HG03460 (cell line): Measurements from ENCODE around the gene MAST4.

Experiments used
- ATAC-seq: cut with Tn5 transposase; IDR thresholded peaks from one replicate; pipeline ENCODE4 v1.9.1; 2021; ENCODE audit not compliant: unreplicated experiment

MAST4 gene

GRCh38 chr5:66947458-66947857 is 351.3 kb downstream of the MAST4 start:
- ATAC-seq = no peak

DNA sequence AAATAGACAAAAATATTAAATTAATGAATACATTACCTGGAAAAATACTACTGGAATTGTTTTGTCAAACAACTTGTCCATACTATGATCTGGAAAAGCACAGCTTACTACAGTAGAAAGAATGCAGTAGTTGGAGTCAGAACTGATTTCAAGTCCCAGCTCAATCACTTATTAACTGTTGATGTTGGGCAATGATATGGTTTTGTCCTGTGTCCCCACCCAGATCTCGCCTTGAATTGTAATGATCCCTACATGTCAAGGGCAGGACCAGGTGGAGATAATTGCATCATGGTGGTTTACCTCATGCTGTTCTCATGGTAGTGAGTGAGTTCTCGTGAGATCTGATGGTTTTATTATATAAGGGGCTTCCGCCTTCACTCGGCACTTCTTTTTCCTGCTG is 352.9 kb downstream of the MAST4 start:
- no peak for ATAC-seq

DNA sequence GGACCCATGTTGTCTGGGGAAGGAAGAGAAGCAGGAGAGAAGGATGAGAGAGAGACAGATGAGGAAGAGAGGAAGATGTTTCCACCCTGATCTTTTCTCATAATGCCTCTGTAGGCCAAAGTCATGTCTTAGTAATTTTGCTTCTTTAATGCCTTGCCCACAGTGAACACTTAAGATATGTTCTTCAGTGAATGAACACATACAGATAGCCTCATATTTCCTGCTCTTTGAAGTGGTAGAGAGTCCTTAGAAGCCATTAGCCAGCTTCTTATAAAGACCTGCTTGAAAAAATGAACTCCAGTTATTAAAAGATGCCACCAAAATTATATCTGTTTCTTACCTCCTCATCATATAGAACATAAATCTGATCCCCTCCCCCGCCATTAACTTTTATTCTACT is 356.0 kb downstream of the MAST4 start:
- no peak for ATAC-seq

DNA sequence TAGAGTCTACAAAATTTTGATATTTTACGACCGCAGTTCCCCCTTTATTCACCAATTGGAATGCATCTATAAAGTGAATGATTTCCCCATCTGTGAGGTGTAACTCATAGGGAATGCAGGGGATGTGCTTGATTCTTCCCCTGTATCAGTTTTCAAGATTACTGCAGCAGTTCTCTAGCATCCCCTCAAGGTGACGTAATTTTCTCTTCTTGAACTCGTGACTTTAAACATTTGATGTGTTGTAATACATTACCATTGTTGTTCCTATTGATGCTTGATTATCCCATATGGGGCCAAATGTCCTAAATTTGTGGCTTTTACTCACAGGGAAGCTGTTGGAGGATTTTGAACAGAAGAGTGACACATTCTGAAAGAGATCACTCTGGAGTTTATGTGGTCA is 360.2 kb downstream of the MAST4 start:
- no peak for ATAC-seq

DNA sequence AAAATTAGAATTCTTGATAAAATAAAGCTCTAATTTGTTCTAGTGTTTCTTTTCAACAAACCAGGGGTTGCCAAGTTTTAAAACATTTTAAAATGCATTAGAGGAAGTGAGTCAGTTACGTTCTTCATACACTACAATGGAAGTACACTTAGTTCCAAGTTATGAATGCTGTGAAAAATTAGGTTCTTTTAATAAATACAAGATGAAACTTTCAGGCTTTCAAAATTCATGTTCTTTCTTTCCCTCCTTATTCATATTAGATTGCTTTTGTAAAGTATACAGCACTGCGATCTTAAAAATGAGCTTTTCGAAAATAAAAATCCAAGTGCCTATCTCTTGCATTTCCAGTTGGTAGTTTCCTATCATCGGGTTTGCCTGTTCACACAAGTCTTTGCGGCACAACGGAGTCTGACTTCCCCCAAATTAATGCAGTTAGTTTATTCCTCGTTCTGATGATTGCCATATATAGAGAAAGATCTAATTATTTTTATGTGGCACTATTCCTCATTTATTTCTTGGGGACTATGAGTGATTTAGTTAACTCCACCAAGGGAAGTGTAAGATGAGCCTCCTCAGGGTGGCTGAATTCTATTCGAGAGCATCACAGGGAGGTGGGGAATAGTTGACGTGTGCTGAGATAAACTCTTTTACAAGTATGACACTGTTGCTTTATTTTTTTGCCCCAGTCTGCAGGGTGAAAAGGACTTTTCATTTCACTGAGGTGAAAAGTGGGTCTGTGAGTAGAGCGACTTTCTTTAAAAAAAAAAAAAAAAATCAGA is 362.2 kb downstream of the MAST4 start:
- ATAC-seq = no peak

DNA sequence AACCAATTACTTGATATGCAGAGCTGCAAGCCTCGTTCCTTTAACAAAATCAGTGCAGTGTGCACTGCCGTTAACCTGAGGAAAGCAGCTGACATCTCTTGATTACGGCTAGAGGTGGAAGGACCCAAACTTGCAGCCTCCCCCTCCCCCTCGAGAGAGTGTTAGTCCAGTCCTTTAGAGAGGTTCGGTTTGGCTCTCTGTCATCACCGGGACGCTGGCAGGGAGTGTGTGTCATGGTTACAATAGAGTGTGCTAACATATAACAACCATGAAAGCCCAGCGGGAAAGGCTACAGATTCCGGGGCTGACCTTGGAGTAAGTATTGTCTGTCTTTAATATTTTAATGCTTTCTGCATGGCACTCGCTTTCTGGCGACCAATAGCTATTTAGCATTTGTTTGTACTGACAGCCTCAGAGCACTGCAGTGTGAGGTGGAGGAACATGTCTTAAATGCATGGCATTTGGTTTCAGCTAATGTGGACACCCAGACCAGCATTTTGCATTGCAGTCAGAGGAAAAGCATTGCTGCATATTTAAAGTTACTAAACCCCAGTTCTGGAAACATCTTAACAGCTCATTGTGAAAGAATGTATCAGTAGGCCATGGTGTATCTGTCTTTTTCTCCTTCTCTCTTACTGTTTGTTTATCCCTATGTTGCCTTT is 362.9 kb downstream of the MAST4 start:
- ATAC-seq = no peak

- no peak for ATAC-seq
Observed at GRCh38 chr5:66959653-66960052, 363.5 kb downstream of the MAST4 start.

DNA sequence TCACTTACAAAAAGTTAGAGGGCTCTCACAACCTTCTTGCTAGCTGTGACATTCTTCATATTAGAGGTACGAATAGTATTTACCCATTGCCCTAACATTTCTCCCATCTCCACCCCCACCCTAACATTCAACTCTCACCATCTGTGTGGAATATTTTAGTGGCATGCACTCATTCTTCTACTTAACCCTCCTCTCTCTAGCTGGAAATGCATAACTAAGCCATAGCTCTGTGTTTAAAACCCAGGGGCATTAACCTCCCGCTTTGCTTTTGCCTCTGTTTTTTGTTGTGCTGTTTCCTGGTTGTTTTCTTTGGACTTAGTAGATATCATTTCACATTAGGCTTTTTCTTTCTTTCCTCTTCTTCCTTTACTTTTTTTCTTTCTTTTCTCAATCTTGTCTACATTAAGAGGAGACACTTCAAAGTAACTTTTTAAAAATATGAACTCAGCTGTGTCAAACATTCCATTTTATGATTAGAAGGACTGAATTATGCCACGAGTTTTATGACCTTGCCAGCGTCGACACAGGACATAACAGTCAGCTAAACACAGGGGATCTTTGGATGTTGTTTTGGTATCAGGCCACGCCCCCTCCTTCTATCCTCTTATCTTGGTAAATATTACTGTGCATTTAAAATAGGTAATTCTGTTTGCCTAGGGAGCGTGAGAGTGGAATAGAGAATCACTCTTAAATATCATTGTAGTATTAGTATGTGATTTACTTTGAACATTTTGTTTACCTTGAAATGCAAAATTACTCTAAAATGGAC is 364.4 kb downstream of the MAST4 start:
- no peak for ATAC-seq

GRCh38 chr5:66963559-66963971 is 367.4 kb downstream of the MAST4 start:
- ATAC-seq = no peak

- ATAC-seq = no peak
Observed at GRCh38 chr5:66966439-66966838, 370.2 kb downstream of the MAST4 start.

- ATAC-seq = no peak
Observed at GRCh38 chr5:66967102-66967501, 370.9 kb downstream of the MAST4 start.

- no peak for ATAC-seq
Observed at GRCh38 chr5:66967826-66968262, 371.7 kb downstream of the MAST4 start.

- no peak for ATAC-seq
Observed at GRCh38 chr5:66969484-66969883, 373.3 kb downstream of the MAST4 start.

GRCh38 chr5:66969963-66970362 is 373.8 kb downstream of the MAST4 start:
- ATAC-seq = no peak

- no peak for ATAC-seq
Observed at GRCh38 chr5:66972004-66972403, 375.8 kb downstream of the MAST4 start.

DNA sequence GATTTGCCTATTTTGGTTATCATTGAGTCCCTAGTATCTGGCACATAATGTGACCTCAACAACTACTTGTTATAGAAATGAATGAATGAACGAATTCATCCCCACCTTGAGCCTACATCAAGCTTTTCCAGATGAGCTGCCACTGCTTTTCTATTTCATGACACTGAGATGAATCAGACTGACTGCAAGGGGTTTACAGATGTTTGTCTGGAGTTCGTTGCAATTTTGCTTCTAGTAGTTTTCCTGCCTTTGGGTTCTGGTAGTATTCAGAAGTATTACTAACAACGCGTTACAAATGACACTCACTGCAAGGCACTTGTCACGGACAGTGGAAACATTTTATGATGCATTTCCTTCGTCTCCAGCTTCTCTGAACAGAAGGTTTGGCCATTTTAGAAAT is 378.1 kb downstream of the MAST4 start:
- no peak for ATAC-seq

DNA sequence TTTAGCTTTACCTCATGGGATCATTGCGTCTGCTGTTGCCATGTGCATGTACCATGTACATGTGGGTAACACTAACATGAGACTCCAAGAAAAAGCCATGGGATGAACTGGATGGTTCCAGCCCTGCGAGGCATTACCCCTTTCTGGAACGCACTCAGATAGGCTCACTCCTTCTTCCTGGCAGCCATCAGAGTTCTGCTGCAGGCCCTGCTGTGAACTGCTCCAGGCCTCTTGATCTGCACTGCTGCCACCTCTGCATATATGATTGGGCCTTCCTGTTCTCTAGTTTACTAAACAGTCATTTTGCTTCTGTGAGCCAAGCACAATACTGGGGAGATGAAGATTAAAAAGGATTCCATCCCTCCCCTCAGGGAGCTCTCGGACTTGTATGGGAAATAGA is 379.9 kb downstream of the MAST4 start:
- no peak for ATAC-seq

- ATAC-seq = no peak
Observed at GRCh38 chr5:66979738-66980137, 383.5 kb downstream of the MAST4 start.

DNA sequence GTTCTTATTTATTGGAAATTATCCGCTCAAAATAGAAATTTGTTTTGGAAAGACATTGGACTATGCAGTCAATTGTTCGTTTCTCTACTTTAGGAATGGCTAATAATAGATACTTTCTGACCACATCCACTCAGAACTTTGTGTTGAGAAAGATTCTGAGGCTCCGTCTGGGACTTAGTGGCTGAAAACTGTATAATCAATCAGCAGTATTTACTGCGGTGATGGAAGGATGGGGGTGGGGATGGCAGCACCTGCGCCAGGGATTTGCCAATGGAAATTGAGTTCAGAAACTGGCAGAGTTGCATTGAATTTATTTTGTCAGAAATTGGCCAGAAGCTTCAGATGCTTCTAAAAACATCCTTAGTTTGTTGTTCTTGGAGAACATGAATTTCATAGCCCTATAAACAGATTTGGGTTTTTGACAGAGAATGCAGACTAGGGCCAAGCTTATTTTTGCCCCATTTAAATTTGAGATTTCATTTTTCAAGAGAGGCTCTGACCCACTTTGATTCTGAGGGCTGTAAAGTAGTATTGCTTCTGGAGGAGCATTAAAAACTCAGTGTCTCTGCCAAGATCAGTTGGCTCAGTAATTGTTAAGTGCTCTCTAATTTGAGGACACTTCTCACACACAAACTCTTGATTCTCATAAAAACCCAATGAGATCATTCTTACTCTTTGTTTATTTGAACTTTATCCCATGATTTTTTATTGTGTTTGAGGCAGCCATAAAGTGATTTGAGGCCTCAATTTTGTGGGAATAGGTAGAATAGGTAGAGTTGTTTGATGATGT is 385.3 kb downstream of the MAST4 start:
- no peak for ATAC-seq

- no peak for ATAC-seq
Observed at GRCh38 chr5:66982056-66982387, 385.8 kb downstream of the MAST4 start.

- ATAC-seq = no peak
Observed at GRCh38 chr5:66982470-66982869, 386.3 kb downstream of the MAST4 start.
